OCI-LY7 (cell line): ENCODE measurements around the gene KRT16. TPM values are rescaled to one million over a fixed set of nuclear protein-coding genes. Genes with fewer than 3 reads are reported as not detected.
"Not testable (repeated sequence)": the region's sequence is repeated elsewhere in the genome, so short reads cannot be mapped to it uniquely, and the experiment has no call there.

Source experiments
- BruUV-seq: library from RNA; stranded (reverse); fragments of 400-500 nt; replicated peaks from 2 replicates; lab custom pipeline; 2021; lab: Mats Ljungman, UMichigan
- CTCF ChIA-PET: fragments of 300-600 bp; sonication (Branson Sonifier 250); formaldehyde crosslinking; loops from one replicate; lab custom pipeline; 2022; ENCODE audit warnings: antibody characterized with exemption; ENCODE audit not compliant: unreplicated experiment; lab: Charles Lee
- POLR2A ChIA-PET: fragments of 300-600 bp; sonication (Branson Sonifier 250); formaldehyde crosslinking; loops from one replicate; lab custom pipeline; 2022; ENCODE audit warnings: antibody characterized with exemption; lab: Charles Lee
- DNase-seq: peaks from one replicate; pipeline ENCODE4 v3.0.0-alpha.2; 2015; ENCODE audit warnings: low spot score
- H2AFZ ChIP-seq: fragments of 200-600 bp; sonication (generic), shearing (Covaris generic); 2 replicates; pipeline ENCODE4 v1.6.1; 2014; ENCODE audit warnings: mild to moderate bottlenecking, antibody characterized with exemption, low read length, moderate library complexity
- H3K27ac ChIP-seq: fragments of 200-600 bp; sonication (generic); 2 replicates; pipeline ENCODE4 v1.5.1; 2014; ENCODE audit warnings: mixed run types, low read depth, mild to moderate bottlenecking, moderate library complexity, low read length, inconsistent platforms; ENCODE audit not compliant: poor library complexity, severe bottlenecking
- H3K36me3 ChIP-seq: fragments of 200-600 bp; sonication (generic); 2 replicates; pipeline ENCODE4 v1.6.1; 2014; ENCODE audit warnings: mild to moderate bottlenecking, antibody characterized with exemption, low read length, moderate library complexity, mixed read lengths; ENCODE audit not compliant: insufficient read depth
- H3K4me1 ChIP-seq: fragments of 200-600 bp; sonication (generic); 2 replicates; pipeline ENCODE4 v1.5.1; 2014; ENCODE audit warnings: mild to moderate bottlenecking, low read length; ENCODE audit not compliant: insufficient read depth, poor library complexity, severe bottlenecking
- H3K4me2 ChIP-seq: fragments of 200-600 bp; sonication (generic); 2 replicates; pipeline ENCODE4 v1.6.1; 2014; ENCODE audit warnings: mild to moderate bottlenecking, low read length
- H3K4me3 ChIP-seq: fragments of 200-600 bp; sonication (generic); 2 replicates; pipeline ENCODE4 v1.5.1; 2014; ENCODE audit warnings: mild to moderate bottlenecking, low read depth, low read length; ENCODE audit not compliant: poor library complexity, severe bottlenecking
- H3K79me2 ChIP-seq: fragments of 200-600 bp; sonication (generic); 2 replicates; pipeline ENCODE4 v1.6.1; 2016; ENCODE audit warnings: low read depth, mild to moderate bottlenecking, low read length, moderate library complexity, mixed read lengths; ENCODE audit not compliant: insufficient read depth
- H3K9me2 ChIP-seq: fragments of 200-600 bp; sonication (generic); 2 replicates; pipeline ENCODE4 v1.6.1; 2016; ENCODE audit warnings: mild to moderate bottlenecking, low read length, mixed read lengths; ENCODE audit not compliant: insufficient read depth
- H3K9me3 ChIP-seq: fragments of 200-600 bp; sonication (generic); 2 replicates; pipeline ENCODE4 v1.6.1; 2014; ENCODE audit warnings: mild to moderate bottlenecking, mixed run types, low read length, mixed read lengths
- H4K20me1 ChIP-seq: fragments of 200-600 bp; sonication (generic); 2 replicates; pipeline ENCODE4 v1.6.1; 2014; ENCODE audit warnings: mild to moderate bottlenecking, antibody characterized with exemption, low read length, moderate library complexity, mixed read lengths; ENCODE audit not compliant: insufficient read depth
- CTCF ChIP-seq: fragments of 200-600 bp; sonication (generic); conservative IDR thresholded peaks from 2 replicates; pipeline ENCODE4 v1.5.1; 2014; ENCODE audit warnings: mild to moderate bottlenecking, antibody characterized with exemption, low read length, moderate library complexity, mixed read lengths
- EZH2phosphoT487 ChIP-seq: fragments of 200-600 bp; sonication (generic); IDR thresholded peaks from 2 replicates; pipeline ENCODE4 v1.6.1; 2018; ENCODE audit warnings: low read depth, borderline replicate concordance, mild to moderate bottlenecking, mixed run types, antibody characterized with exemption, low read length, moderate library complexity, mixed read lengths
- intact Hi-C: fragments of 100-400 bp; cut with micrococcal nuclease; formaldehyde crosslinking; loops from one replicate; pipeline ENCODE4 v1.10.0; 2022; ENCODE audit not compliant: unreplicated experiment
- total RNA-seq, 2 experiments: library from RNA; depleted of rRNA in 1 of 2; stranded (reverse); fragments of >200 nt in 1 of 2; shearing (Covaris generic) in 1 of 2; gene quantifications; 2 replicates each; pipeline ENCODE4 v1.2.3, GENCODE V29; 2014 to 2022

The KRT16 gene
- total RNA-seq, 2 experiments from 2014 or later: not detected

DNA sequence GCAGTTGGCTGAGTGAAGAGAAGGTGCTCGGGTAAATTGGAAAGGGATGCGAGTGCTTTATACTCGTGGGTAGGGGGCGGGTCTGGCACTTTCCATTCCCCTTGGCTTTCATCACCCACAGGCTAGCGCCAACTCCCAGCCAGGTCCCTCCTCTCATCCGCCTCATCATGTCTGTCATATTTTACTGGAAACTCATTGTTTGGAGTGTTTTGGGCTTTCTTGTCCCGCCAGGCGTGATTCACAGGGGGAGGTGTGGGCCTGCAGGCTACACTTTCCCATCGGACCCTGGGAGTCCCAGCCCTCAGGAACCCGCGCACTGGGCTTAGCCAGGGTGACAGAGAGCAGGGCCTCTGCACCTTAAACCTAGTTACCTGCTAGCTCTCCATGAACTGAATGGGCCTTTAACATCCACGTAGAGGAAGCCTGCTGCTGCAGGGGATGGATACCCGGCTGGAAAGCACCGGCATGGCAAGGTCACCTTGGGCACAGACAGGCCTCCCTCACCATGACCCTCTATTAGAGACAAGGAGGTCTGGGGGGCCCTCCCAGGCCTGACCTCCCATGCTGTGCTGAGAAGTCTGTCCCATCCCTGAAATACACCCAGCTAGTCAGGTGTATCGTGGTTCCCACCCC, 25.6 kb downstream of the KRT16 start, which contains the start of gene KRT14:
TSS of gene KRT14 (minus strand) at position 33 of the 633 bp plus-strand sequence. CDS start 61 bp downstream, outside the sequence.
- H4K20me1 ChIP-seq: no peaks in the 10 kb centered on the region
- ChIA-PET CTCF (no interaction called here), POLR2A (no interaction called here)
- no peak within 1 kb of the TSS for H3K27ac ChIP-seq
- H3K9me3 ChIP-seq: no peaks in the 10 kb centered on the region
- no peak within 1 kb of the TSS for H2AFZ ChIP-seq
- H3K79me2 ChIP-seq: no peaks in the 10 kb centered on the region
- H3K4me3 ChIP-seq: no peak within 1 kb of the TSS
- no peaks in the 10 kb centered on the region for H3K36me3 ChIP-seq
- TF ChIP-seq EZH2phosphoT487 (no peak), CTCF (no peak)
- DNase-seq: no peak
- no TSS peak for BruUV-seq
- H3K4me1 ChIP-seq: no peaks in the 10 kb centered on the region
- no peak within 1 kb of the TSS for H3K4me2 ChIP-seq
- intact Hi-C loops: no loop called here
- no peaks in the 10 kb centered on the region for H3K9me2 ChIP-seq

GRCh38 chr17:41585301-41586056, 27.1 kb downstream of the KRT16 start:
- BruUV-seq: no TSS peak
- no peak overlapping the region for H2AFZ ChIP-seq
- no peaks in the 10 kb centered on the region for H3K4me1 ChIP-seq
- no peak overlapping the region for H3K4me2 ChIP-seq
- no peaks in the 10 kb centered on the region for H3K36me3 ChIP-seq
- H3K27ac ChIP-seq: no peak overlapping the region
- TF ChIP-seq CTCF: no peak
- TF ChIP-seq EZH2phosphoT487: no peak
- intact Hi-C loops: no loop called here
- ChIA-PET CTCF (no interaction called here), POLR2A (no interaction called here)
- H4K20me1 ChIP-seq: no peaks in the 10 kb centered on the region
- H3K9me3 ChIP-seq: no peaks in the 10 kb centered on the region
- no peaks in the 10 kb centered on the region for H3K9me2 ChIP-seq
- H3K79me2 ChIP-seq: no peaks in the 10 kb centered on the region
- H3K4me3 ChIP-seq: no peak overlapping the region
- DNase-seq: no peak

DNA sequence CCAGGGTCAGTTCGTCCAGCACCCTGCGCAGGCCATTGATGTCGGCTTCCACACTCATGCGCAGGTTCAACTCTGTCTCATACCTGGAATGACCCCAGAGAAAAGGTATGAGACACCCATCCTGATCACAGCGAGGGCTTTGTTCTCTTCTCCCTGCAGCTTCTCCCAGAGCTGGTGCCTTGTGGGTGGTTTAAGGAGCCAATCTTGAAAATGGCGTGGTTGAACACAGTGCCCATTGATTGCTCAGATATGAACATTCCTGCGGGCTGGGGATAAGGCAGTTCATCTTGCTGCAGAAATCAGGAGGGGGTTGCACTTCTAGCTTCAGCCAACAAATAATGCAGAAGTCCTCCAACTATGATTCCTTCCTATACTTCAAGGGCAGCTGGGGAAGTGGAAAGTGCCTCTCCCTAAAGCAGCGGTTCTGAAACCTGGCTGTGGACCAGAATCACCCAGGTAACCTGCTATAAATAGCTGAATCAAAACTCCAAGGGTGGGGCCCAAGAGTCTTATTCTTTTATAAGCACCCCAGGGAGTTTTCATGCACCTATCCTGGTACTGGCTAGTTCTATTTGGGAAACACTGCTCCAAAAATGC, 28.1 kb downstream of the KRT16 start:
- CTCF ChIA-PET: interaction anchor here (0.7 kb wide), 1 partner anchor 205 kb away, joined by 4 read pairs; no protein-coding TSS in a partner anchor
- POLR2A ChIA-PET, BruUV-seq: not testable (repeated sequence)

More for the DNA sequence above, 28.1 kb downstream of the KRT16 start:
- DNase-seq, H3K4me2 ChIP-seq, H2AFZ ChIP-seq, H3K79me2 ChIP-seq, H3K4me1 ChIP-seq, H3K9me3 ChIP-seq, H3K27ac ChIP-seq, H3K4me3 ChIP-seq, H4K20me1 ChIP-seq, intact Hi-C loops, H3K36me3 ChIP-seq, H3K9me2 ChIP-seq: not testable (repeated sequence)
